ENCODE measurements around the gene OR5D16. TPM values are rescaled to one million over a fixed set of nuclear protein-coding genes. Genes with fewer than 3 reads are reported as not detected.

Gene OR5D16
- not detected for total RNA-seq
- polyA plus RNA-seq, result not detected
- not detected for total RNA-seq

GRCh38 chr11:55838452-55838851 lies at the start of gene OR5D16:
Gene OR5D16, plus strand, starts transcription at chr11:55838752. Its CDS starts 0 bp downstream, at chr11:55838752.
- intact Hi-C loops (cut with micrococcal nuclease), result no loop called here
- H3K27ac ChIP-seq (ENCODE audit: low read depth, low read length), result no peak within 1 kb of the TSS
- H3K36me3 ChIP-seq (ENCODE audit: control insufficient read depth in 2 of 3, insufficient read depth in 3 of 3, low read length in 3 of 3), result no peaks in the 10 kb centered on the region
- H3K4me1 ChIP-seq (ENCODE audit: control insufficient read depth in 2 of 2, insufficient read depth in 2 of 2, low read length in 2 of 2), result no peaks in the 10 kb centered on the region
- DNase-seq (no peak), ATAC-seq (no peak)
- no peak within 1 kb of the TSS for H3K27ac Mint-ChIP-seq
- no peak within 1 kb of the TSS for H3K4me3 ChIP-seq (ENCODE audit: low read length)
- H3K27me3 Mint-ChIP-seq, result no peaks in the 10 kb centered on the region
- ChIA-PET POLR2A (no interaction called here), CTCF (no interaction called here)
- H3K9me3 Mint-ChIP-seq, result peaks cover 1 to 34% (median 10%) of the 10 kb centered on the region in 11 donors
- H3K36me3 Mint-ChIP-seq, result no peaks in the 10 kb centered on the region
- H3K27me3 ChIP-seq (ENCODE audit: control insufficient read depth in 2 of 2, insufficient read depth in 2 of 2, low read length in 2 of 2), result no peaks in the 10 kb centered on the region
- H3K9me3 ChIP-seq (ENCODE audit: control insufficient read depth in 2 of 3, low read length in 3 of 3), result no peaks in the 10 kb centered on the region
- H3K4me1 Mint-ChIP-seq, result no peaks in the 10 kb centered on the region
- H3K4me3 Mint-ChIP-seq, result no peak within 1 kb of the TSS

- no peak for ATAC-seq
- H3K27ac Mint-ChIP-seq, result no peak overlapping the region
- H3K36me3 Mint-ChIP-seq, result peaks cover 0 to 4% (median 0%) of the 10 kb centered on the region in 5 donors
- ChIA-PET CTCF (no interaction called here), POLR2A (no interaction called here)
- Histone ChIP-seq H3K27ac (ENCODE audit: low read depth, low read length) (no peak overlapping the region), H3K27me3 (ENCODE audit: control insufficient read depth in 2 of 2, insufficient read depth in 2 of 2, low read length in 2 of 2) (no peaks in the 10 kb centered on the region), H3K36me3 (ENCODE audit: control insufficient read depth in 2 of 3, insufficient read depth in 3 of 3, low read length in 3 of 3) (no peaks in the 10 kb centered on the region), H3K9me3 (ENCODE audit: control insufficient read depth in 2 of 3, low read length in 3 of 3) (no peaks in the 10 kb centered on the region), H3K4me3 (ENCODE audit: low read length) (no peak overlapping the region), H3K4me1 (ENCODE audit: control insufficient read depth in 2 of 2, insufficient read depth in 2 of 2, low read length in 2 of 2) (no peaks in the 10 kb centered on the region)
- H3K27me3 Mint-ChIP-seq, result no peaks in the 10 kb centered on the region
- no peak overlapping the region for H3K4me3 Mint-ChIP-seq
- DNase-seq, result no peak
- intact Hi-C loops (cut with micrococcal nuclease), result no loop called here
- H3K9me3 Mint-ChIP-seq, result peaks cover 5 to 22% (median 12%) of the 10 kb centered on the region in 11 donors
- H3K4me1 Mint-ChIP-seq, result no peaks in the 10 kb centered on the region
Observed at GRCh38 chr11:55791606-55792005, 46.9 kb upstream of the OR5D16 start.

DNA sequence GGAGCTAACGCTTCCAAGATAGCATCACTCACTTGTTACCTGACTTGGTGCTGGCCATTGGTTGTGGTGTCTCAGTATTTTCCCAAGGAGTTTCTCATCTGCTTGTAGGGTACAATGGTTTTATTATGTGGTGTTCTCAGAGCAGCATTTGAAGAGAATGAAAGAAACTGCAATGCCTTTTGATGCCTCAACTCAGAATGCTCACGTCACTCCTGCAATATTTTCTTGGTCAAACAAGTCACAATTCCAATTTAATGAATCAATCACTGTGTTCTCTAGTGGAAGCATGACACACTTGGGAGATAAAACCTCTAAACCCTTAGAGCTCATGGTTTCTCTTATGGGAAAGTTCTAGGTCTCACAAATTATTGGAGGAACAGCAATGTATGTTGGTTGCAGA lies 45.2 kb upstream of the OR5D16 start:
- Mint-ChIP-seq H3K4me1 (no peaks in the 10 kb centered on the region), H3K36me3 (no peaks in the 10 kb centered on the region), H3K27me3 (no peaks in the 10 kb centered on the region), H3K27ac (no peak overlapping the region), H3K4me3 (no peak overlapping the region), H3K9me3 (peaks cover 4 to 15% (median 9%) of the 10 kb centered on the region in 11 donors)
- DNase-seq (no peak), ATAC-seq (no peak)
- no peaks in the 10 kb centered on the region for H3K27me3 ChIP-seq (ENCODE audit: control insufficient read depth in 2 of 2, insufficient read depth in 2 of 2, low read length in 2 of 2)
- H3K36me3 ChIP-seq (ENCODE audit: control insufficient read depth in 2 of 3, insufficient read depth in 3 of 3, low read length in 3 of 3), result no peaks in the 10 kb centered on the region
- H3K4me3 ChIP-seq (ENCODE audit: low read length), result no peak overlapping the region
- POLR2A ChIA-PET, result no interaction called here
- no peaks in the 10 kb centered on the region for H3K4me1 ChIP-seq (ENCODE audit: control insufficient read depth in 2 of 2, insufficient read depth in 2 of 2, low read length in 2 of 2)
- CTCF ChIA-PET, result no interaction called here
- H3K9me3 ChIP-seq (ENCODE audit: control insufficient read depth in 2 of 3, low read length in 3 of 3), result no peaks in the 10 kb centered on the region
- intact Hi-C loops (cut with micrococcal nuclease), result no loop called here
- no peak overlapping the region for H3K27ac ChIP-seq (ENCODE audit: low read depth, low read length)

DNA sequence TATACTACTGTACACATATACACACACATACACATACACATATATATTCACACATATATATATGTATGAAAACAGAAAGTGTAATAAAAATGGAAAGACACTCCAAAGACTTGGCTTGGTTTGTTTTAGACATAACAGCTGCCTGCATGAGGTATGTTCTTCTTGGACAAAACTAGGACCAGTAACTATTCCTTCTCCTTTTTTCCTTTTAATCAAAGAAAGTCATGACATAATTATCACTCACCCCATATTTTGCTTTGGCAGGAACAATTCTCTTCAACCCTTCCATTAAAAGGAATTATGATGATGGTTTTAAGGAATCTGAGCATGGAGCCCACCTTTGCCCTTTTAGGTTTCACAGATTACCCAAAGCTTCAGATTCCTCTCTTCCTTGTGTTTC lies 43.3 kb upstream of the OR5D16 start, which contains the start of gene OR5D14:
TSS of gene OR5D14 (plus strand) at position 301 of the 400 bp plus-strand sequence. CDS start at position 301, 0 bp downstream.
- H3K27me3 Mint-ChIP-seq, result no peaks in the 10 kb centered on the region
- no peaks in the 10 kb centered on the region for H3K4me1 ChIP-seq (ENCODE audit: control insufficient read depth in 2 of 2, insufficient read depth in 2 of 2, low read length in 2 of 2)
- H3K27ac ChIP-seq (ENCODE audit: low read depth, low read length), result no peak within 1 kb of the TSS
- H3K4me1 Mint-ChIP-seq, result no peaks in the 10 kb centered on the region
- peaks cover 5 to 28% (median 17%) of the 10 kb centered on the region in 11 donors for H3K9me3 Mint-ChIP-seq
- no peak within 1 kb of the TSS for H3K27ac Mint-ChIP-seq
- no peaks in the 10 kb centered on the region for H3K36me3 Mint-ChIP-seq
- no peaks in the 10 kb centered on the region for H3K36me3 ChIP-seq (ENCODE audit: control insufficient read depth in 2 of 3, insufficient read depth in 3 of 3, low read length in 3 of 3)
- intact Hi-C loops (cut with micrococcal nuclease), result no loop called here
- no peak within 1 kb of the TSS for H3K4me3 Mint-ChIP-seq
- POLR2A ChIA-PET, result no interaction called here
- H3K4me3 ChIP-seq (ENCODE audit: low read length), result no peak within 1 kb of the TSS
- CTCF ChIA-PET, result no interaction called here
- H3K27me3 ChIP-seq (ENCODE audit: control insufficient read depth in 2 of 2, insufficient read depth in 2 of 2, low read length in 2 of 2), result no peaks in the 10 kb centered on the region
- ATAC-seq (no peak), DNase-seq (no peak)
- no peaks in the 10 kb centered on the region for H3K9me3 ChIP-seq (ENCODE audit: control insufficient read depth in 2 of 3, low read length in 3 of 3)

DNA sequence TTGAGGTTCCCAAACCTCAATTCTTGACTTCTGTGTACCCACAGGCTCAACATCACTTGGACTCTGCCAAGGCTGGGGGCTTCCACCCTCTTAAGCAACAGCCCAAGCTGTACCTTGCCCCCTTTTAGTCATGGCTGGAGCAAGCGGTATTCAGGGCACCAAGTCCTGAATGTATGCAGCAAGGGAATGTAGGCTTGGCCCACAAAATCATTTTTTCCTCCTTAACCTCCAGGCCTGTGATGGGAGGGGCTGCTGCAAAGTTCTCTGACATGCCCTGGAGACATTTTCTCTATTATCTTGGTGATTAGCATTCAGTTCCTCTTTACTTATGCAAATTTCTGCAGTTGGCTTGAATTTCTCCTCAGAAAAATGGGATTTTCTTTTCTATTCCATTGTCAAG lies 32.3 kb upstream of the OR5D16 start:
- Histone ChIP-seq H3K4me3 (ENCODE audit: low read length) (no peak overlapping the region), H3K36me3 (ENCODE audit: control insufficient read depth in 2 of 3, insufficient read depth in 3 of 3, low read length in 3 of 3) (no peaks in the 10 kb centered on the region), H3K27ac (ENCODE audit: low read depth, low read length) (no peak overlapping the region), H3K9me3 (ENCODE audit: control insufficient read depth in 2 of 3, low read length in 3 of 3) (no peaks in the 10 kb centered on the region), H3K4me1 (ENCODE audit: control insufficient read depth in 2 of 2, insufficient read depth in 2 of 2, low read length in 2 of 2) (no peaks in the 10 kb centered on the region), H3K27me3 (ENCODE audit: control insufficient read depth in 2 of 2, insufficient read depth in 2 of 2, low read length in 2 of 2) (no peaks in the 10 kb centered on the region)
- DNase-seq, result no peak
- no peak for ATAC-seq
- intact Hi-C loops (cut with micrococcal nuclease), result no loop called here
- peaks cover 0 to 6% (median 0%) of the 10 kb centered on the region in 5 donors for H3K36me3 Mint-ChIP-seq
- H3K27me3 Mint-ChIP-seq, result no peaks in the 10 kb centered on the region
- CTCF ChIA-PET, result no interaction called here
- H3K9me3 Mint-ChIP-seq, result peaks cover 5 to 55% (median 18%) of the 10 kb centered on the region in 11 donors
- no peak overlapping the region for H3K27ac Mint-ChIP-seq
- POLR2A ChIA-PET, result no interaction called here
- H3K4me3 Mint-ChIP-seq, result no peak overlapping the region
- H3K4me1 Mint-ChIP-seq, result no peaks in the 10 kb centered on the region

GRCh38 chr11:55811067-55811466 lies 27.5 kb upstream of the OR5D16 start, which contains the start of gene OR5L1:
Gene OR5L1, plus strand, starts transcription at chr11:55811367. Its CDS starts 100 bp downstream, at chr11:55811467.
- H3K4me3 Mint-ChIP-seq, result no peak within 1 kb of the TSS
- peaks cover 0 to 2% (median 0%) of the 10 kb centered on the region in 7 donors for H3K4me1 Mint-ChIP-seq
- H3K27ac ChIP-seq (ENCODE audit: low read depth, low read length), result no peak within 1 kb of the TSS
- no peaks in the 10 kb centered on the region for H3K27me3 ChIP-seq (ENCODE audit: control insufficient read depth in 2 of 2, insufficient read depth in 2 of 2, low read length in 2 of 2)
- H3K9me3 Mint-ChIP-seq, result peaks cover 4 to 33% (median 13%) of the 10 kb centered on the region in 11 donors
- peaks cover 0 to 6% (median 0%) of the 10 kb centered on the region in 5 donors for H3K36me3 Mint-ChIP-seq
- H3K36me3 ChIP-seq (ENCODE audit: control insufficient read depth in 2 of 3, insufficient read depth in 3 of 3, low read length in 3 of 3), result no peaks in the 10 kb centered on the region
- no peak within 1 kb of the TSS for H3K4me3 ChIP-seq (ENCODE audit: low read length)
- H3K27ac Mint-ChIP-seq, result no peak within 1 kb of the TSS
- H3K27me3 Mint-ChIP-seq, result no peaks in the 10 kb centered on the region
- ChIA-PET CTCF (no interaction called here), POLR2A (no interaction called here)
- H3K9me3 ChIP-seq (ENCODE audit: control insufficient read depth in 2 of 3, low read length in 3 of 3), result no peaks in the 10 kb centered on the region
- DNase-seq (no peak), ATAC-seq (no peak)
- intact Hi-C loops (cut with micrococcal nuclease), result no loop called here
- no peaks in the 10 kb centered on the region for H3K4me1 ChIP-seq (ENCODE audit: control insufficient read depth in 2 of 2, insufficient read depth in 2 of 2, low read length in 2 of 2)

DNA sequence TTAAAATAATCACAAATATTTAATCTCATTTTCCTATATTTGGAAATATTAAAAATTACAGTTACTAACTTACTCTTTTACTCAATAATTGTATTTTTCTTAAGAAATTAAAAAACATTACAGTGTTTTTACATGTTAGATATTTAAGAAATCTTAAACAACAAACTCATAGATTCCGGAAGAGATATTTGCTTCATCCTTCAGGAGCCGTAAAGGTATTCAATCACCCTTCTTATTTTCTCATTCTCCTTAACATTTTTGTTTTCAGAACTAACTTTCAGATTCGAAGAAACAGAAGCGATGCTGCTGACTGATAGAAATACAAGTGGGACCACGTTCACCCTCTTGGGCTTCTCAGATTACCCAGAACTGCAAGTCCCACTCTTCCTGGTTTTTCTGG lies 19.2 kb upstream of the OR5D16 start, which contains the start of gene OR5D18:
TSS of gene OR5D18 (plus strand) at position 301 of the 400 bp plus-strand sequence. CDS start at position 301, 0 bp downstream.
- DNase-seq (no peak), ATAC-seq (no peak)
- H3K27ac ChIP-seq (ENCODE audit: low read depth, low read length), result no peak within 1 kb of the TSS
- no peaks in the 10 kb centered on the region for H3K27me3 Mint-ChIP-seq
- no peak within 1 kb of the TSS for H3K4me3 Mint-ChIP-seq
- no peak within 1 kb of the TSS for H3K4me3 ChIP-seq (ENCODE audit: low read length)
- no peaks in the 10 kb centered on the region for H3K4me1 ChIP-seq (ENCODE audit: control insufficient read depth in 2 of 2, insufficient read depth in 2 of 2, low read length in 2 of 2)
- intact Hi-C loops (cut with micrococcal nuclease), result no loop called here
- H3K9me3 Mint-ChIP-seq, result peaks cover 4 to 27% (median 11%) of the 10 kb centered on the region in 11 donors
- no peaks in the 10 kb centered on the region for H3K4me1 Mint-ChIP-seq
- CTCF ChIA-PET, result no interaction called here
- no peaks in the 10 kb centered on the region for H3K9me3 ChIP-seq (ENCODE audit: control insufficient read depth in 2 of 3, low read length in 3 of 3)
- H3K36me3 ChIP-seq (ENCODE audit: control insufficient read depth in 2 of 3, insufficient read depth in 3 of 3, low read length in 3 of 3), result no peaks in the 10 kb centered on the region
- POLR2A ChIA-PET, result no interaction called here
- no peaks in the 10 kb centered on the region for H3K27me3 ChIP-seq (ENCODE audit: control insufficient read depth in 2 of 2, insufficient read depth in 2 of 2, low read length in 2 of 2)
- no peak within 1 kb of the TSS for H3K27ac Mint-ChIP-seq
- no peaks in the 10 kb centered on the region for H3K36me3 Mint-ChIP-seq
